ENCODE data around the gene POMT1.

GRCh38 chr9:131565369-131565768, 62.7 kb downstream of the POMT1 start:
- TF ChIP-seq CTCF (IDR thresholded peaks at IDR 0.05; ENCODE audit: extremely low read depth in 1 of 2, insufficient read depth in 1 of 2, low read depth in 1 of 2, low read length in 2 of 2) (no peak), MYC (IDR thresholded peaks at IDR 0.05; ENCODE audit: low read depth, low read length) (no peak), POLR2A (IDR thresholded peaks at IDR 0.05; ENCODE audit: low read depth, low read length) (no peak), EZH2 (IDR thresholded peaks at IDR 0.05; ENCODE audit: borderline replicate concordance, low read depth, low read length, severe bottlenecking) (no peak), POLR2AphosphoS5 (IDR thresholded peaks at IDR 0.05; ENCODE audit: insufficient read depth, low read depth, low read length) (no peak), FOS (IDR thresholded peaks at IDR 0.05; ENCODE audit: borderline replicate concordance, insufficient read depth, low read length) (no peak)
- TF ChIP-seq, protein P1, sequence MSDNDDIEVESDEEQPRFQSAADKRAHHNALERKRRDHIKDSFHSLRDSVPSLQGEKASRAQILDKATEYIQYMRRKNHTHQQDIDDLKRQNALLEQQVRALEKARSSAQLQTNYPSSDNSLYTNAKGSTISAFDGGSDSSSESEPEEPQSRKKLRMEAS (IDR thresholded peaks at IDR 0.05; ENCODE audit: insufficient read depth, insufficient read length), result no peak
